NK-92 (cell line): ENCODE measurements around the gene PIGW.

ENCODE experiments used
- DNase-seq: peaks from one replicate; lab custom pipeline; 2025; ENCODE audit not compliant: unreplicated experiment; lab: John Stamatoyannopoulos, UW

The PIGW gene

GRCh38 chr17:36534840-36535668 is at the start of gene PIGW, which contains the start of gene MYO19:
Gene PIGW (plus strand): TSS chr17:36534987. CDS start chr17:36537102, 2,115 bp downstream.
Gene MYO19 (minus strand): TSS chr17:36534868. CDS start chr17:36532538, 2,330 bp downstream.
- DNase-seq = no peak

DNA sequence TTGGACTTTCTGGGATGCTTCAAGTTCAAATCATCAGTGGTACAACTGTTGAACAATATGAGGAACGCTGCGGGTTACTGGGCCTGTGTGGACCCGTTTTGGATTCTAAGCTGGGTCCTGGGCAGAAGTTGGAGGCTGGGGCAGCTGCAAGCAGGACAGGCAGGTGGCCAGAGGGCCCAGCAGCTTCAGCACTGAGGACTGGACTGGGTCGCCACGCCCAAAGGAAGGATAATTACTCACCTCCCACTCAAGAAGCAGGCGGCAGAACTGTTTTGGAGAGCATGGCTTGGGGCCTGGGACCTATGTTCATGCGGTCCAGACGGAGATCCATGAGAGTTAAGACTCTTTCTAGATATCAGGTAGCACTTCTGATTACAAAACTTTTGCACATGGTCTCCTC is 49.8 kb upstream of the PIGW start:
- no peak for DNase-seq

GRCh38 chr17:36485805-36486203 is 49.0 kb upstream of the PIGW start:
- no peak for DNase-seq

GRCh38 chr17:36486204-36487194 is 48.3 kb upstream of the PIGW start, which contains the start of gene ZNHIT3:
Gene ZNHIT3 (plus strand): TSS chr17:36486681. CDS start chr17:36486700, 19 bp downstream.
- DNase-seq = peak; percentile 33

GRCh38 chr17:36493956-36494355 is 40.8 kb upstream of the PIGW start:
- no peak for DNase-seq

GRCh38 chr17:36494674-36495073 is 40.1 kb upstream of the PIGW start:
- no peak for DNase-seq

GRCh38 chr17:36495076-36495578 is 39.7 kb upstream of the PIGW start:
- no peak for DNase-seq

- no peak for DNase-seq
Measured at GRCh38 chr17:36496018-36496789, 38.6 kb upstream of the PIGW start.

GRCh38 chr17:36498155-36498554 is 36.6 kb upstream of the PIGW start:
- DNase-seq = no peak

- DNase-seq = no peak
Measured at GRCh38 chr17:36498560-36499300, 36.1 kb upstream of the PIGW start.

- DNase-seq = no peak
Measured at GRCh38 chr17:36500745-36501225, 34.0 kb upstream of the PIGW start.

- no peak for DNase-seq
Measured at GRCh38 chr17:36501351-36501750, 33.4 kb upstream of the PIGW start.

DNA sequence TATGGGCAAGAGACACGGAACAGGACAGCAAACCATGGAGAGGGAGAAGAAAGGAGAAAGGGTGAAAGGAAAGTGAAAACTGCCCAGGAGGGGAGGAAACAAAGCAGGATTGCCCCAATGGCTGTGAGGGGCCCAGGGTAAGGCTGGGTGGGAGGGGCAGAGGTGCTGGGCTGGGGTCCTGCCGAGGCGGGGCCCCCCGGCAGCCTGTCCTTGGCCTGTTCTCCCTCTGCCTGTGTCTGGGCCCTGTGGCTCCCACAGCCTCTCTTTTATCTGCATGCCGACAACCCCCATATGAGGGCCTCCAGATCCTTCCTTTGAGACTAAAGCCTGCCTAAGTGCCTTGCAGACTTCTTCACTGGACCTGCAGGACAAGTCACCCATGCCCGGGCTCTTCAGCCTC is 32.8 kb upstream of the PIGW start:
- no peak for DNase-seq

GRCh38 chr17:36503456-36504155 is 31.2 kb upstream of the PIGW start:
- no peak for DNase-seq

- no peak for DNase-seq
Measured at GRCh38 chr17:36504156-36504545, 30.6 kb upstream of the PIGW start.

GRCh38 chr17:36505171-36505570 is 29.6 kb upstream of the PIGW start:
- DNase-seq = no peak

DNA sequence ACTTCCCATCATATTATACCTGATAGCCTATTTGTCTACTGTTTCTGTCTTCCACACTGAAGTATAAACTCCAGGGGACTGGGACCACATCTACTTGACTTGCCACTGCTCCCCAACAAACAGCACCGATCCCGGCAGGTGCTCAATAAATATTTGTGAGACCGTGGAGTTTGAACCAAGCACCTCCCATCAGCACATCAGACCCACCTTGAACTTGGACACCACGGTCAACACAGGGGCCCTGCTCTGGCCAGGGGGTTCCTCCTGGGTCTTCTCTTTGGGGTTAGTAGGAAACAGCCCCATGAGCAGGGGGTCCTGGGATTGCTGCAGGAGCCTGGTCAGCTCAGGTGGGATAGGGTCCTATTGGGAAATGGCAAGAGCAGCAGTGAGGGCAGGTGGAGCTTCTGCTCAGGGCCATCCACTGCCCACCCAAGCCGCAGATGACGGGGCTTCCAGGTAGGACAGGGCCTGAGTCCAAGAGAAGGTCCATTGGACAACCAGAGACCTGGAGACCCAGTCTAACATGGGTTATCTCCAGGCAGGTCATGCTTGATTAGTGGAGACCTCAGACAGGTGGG is 28.4 kb upstream of the PIGW start:
- DNase-seq = no peak

- DNase-seq = no peak
Measured at GRCh38 chr17:36506831-36507230, 28.0 kb upstream of the PIGW start.

DNA sequence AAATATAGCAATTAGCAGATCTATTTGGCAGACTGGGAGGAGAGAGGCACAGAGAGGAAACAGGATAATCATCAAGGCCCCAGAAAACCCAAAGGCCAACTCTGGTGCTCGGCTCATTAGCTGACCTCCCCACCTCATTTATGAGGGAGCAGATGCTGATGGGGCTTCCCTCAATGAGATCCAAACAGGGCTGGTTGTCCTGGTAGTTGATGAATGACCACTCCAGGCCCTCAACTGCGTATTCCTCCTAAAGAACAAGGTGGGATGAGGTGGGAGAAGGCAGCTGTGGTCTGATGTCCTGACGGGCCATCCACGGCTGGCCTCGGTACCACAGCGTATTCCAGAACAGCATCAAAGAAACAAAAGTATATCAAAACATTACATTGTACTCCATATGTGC is 27.5 kb upstream of the PIGW start:
- no peak for DNase-seq
